HG02884 (cell line): ENCODE results near the gene MRE11.

ENCODE experiments used
- ATAC-seq: cut with Tn5 transposase; IDR thresholded peaks from one replicate; pipeline ENCODE4 v1.9.1; 2021; ENCODE audit warnings: mild to moderate bottlenecking, moderate library complexity; ENCODE audit not compliant: unreplicated experiment

The MRE11 gene

GRCh38 chr11:94493281-94494125 lies at the start of gene MRE11, which contains the start of gene ANKRD49:
MRE11 (minus strand) TSS chr11:94493844; CDS start chr11:94492801, 1,043 bp downstream.
ANKRD49 (plus strand) TSS chr11:94493984; CDS start chr11:94496694, 2,710 bp downstream.
- peak; percentile 99 for ATAC-seq

- no peak for ATAC-seq
Measured at GRCh38 chr11:94539420-94539819, 45.8 kb upstream of the MRE11 start.

GRCh38 chr11:94537031-94537600 lies 43.5 kb upstream of the MRE11 start:
- no peak for ATAC-seq

GRCh38 chr11:94536386-94536785 lies 42.7 kb upstream of the MRE11 start:
- no peak for ATAC-seq

GRCh38 chr11:94533696-94534630 lies 40.3 kb upstream of the MRE11 start:
- ATAC-seq = no peak

GRCh38 chr11:94533206-94533605 lies 39.6 kb upstream of the MRE11 start:
- no peak for ATAC-seq

GRCh38 chr11:94532211-94532610 lies 38.6 kb upstream of the MRE11 start:
- no peak for ATAC-seq

GRCh38 chr11:94528551-94528950 lies 34.9 kb upstream of the MRE11 start:
- ATAC-seq = no peak

- ATAC-seq = no peak
Measured at GRCh38 chr11:94526645-94527438, 33.2 kb upstream of the MRE11 start.

- ATAC-seq = no peak
Measured at GRCh38 chr11:94525546-94526324, 32.1 kb upstream of the MRE11 start.

GRCh38 chr11:94524341-94524740 lies 30.7 kb upstream of the MRE11 start:
- ATAC-seq = no peak

GRCh38 chr11:94521684-94522083 lies 28.0 kb upstream of the MRE11 start:
- ATAC-seq = no peak

GRCh38 chr11:94519478-94520084 lies 25.9 kb upstream of the MRE11 start:
- ATAC-seq = no peak

GRCh38 chr11:94518300-94518699 lies 24.7 kb upstream of the MRE11 start:
- ATAC-seq = no peak

GRCh38 chr11:94516725-94517124 lies 23.1 kb upstream of the MRE11 start:
- ATAC-seq = no peak

- ATAC-seq = no peak
Measured at GRCh38 chr11:94515398-94515797, 21.8 kb upstream of the MRE11 start.

GRCh38 chr11:94513091-94513490 lies 19.4 kb upstream of the MRE11 start:
- ATAC-seq = no peak

- no peak for ATAC-seq
Measured at GRCh38 chr11:94511932-94512781, 18.5 kb upstream of the MRE11 start, which contains the start of gene C11orf97. C11orf97 (plus strand) TSS chr11:94512461; CDS start chr11:94512529, 68 bp downstream.
